Heart left ventricle (tissue), 13 donors: Measurements from ENCODE around the gene CAMKMT.

Experiments used
- CTCF ChIP-seq, 12 donors: fragments of 200-600 bp; sonication (generic) in 4 of 12; IDR thresholded peaks; one replicate each; pipeline versions ENCODE4 v1.5.0 to v1.8.0; 2018 to 2022; ENCODE audit warnings: antibody characterized with exemption in 12 of 12, mild to moderate bottlenecking in 5 of 12
- POLR2A ChIP-seq, 2 donors: fragments of 450-650 bp; IDR thresholded peaks; one replicate each; pipeline ENCODE4 v1.6.1; 2017; ENCODE audit warnings: antibody characterized with exemption in 2 of 2, mild to moderate bottlenecking in 2 of 2, moderate library complexity in 2 of 2
- donor health status: ischemic (EF 13 %, LVEDD 7.1; RV severe dilation, severe dysfunction).
- donor health status: DM: no; HTN: yes; CAD: no.
- donor health status: DM: no; HTN: no; CAD: no.
- donor health status: ischemic (EF 25% LVEDD 6.9; RV normal size, moderate dysfunction).
- donor health status: ischemic (EF 25% LVEDD 5.7; RV mildly dilated, moderate dysfunction).
- donor health status: ischemic (EF 35%, LVEDD 5.7; RV mildly dilated, moderate dysfunction).
- donor health status: nonischemic (EF 11% LVEDD 7.7; RV severe dilation, severe dysfunction).
- donor health status: DM: yes; HTN: yes; CAD: no.
- donor health status: PGD.
- donor health status: ischemic (EF 29% LVEDD 5.4; RV normal size, mild dysfunction).
- donor health status: nonischemic (EF 23%, LVEDD 6.1; RV moderate dilation, normal function).

GRCh38 chr2:44371445-44371844 lies 9.7 kb downstream of the CAMKMT start:
- TF ChIP-seq CTCF (IDR thresholded peaks at IDR 0.05) = no peak
- TF ChIP-seq POLR2A (IDR thresholded peaks at IDR 0.05) = no peak
